ENCODE results near the gene MSI1. TPM values are rescaled to one million over a fixed set of nuclear protein-coding genes. Genes with fewer than 3 reads are reported as not detected.

MSI1 gene
- total RNA-seq, 1 donor from 2014 or later, result 127 TPM

GRCh38 chr12:120403869-120404268 is 34.9 kb upstream of the MSI1 start:
- no peak for DNase-seq (ENCODE audit: low spot score, unreplicated experiment)
- Mint-ChIP-seq H3K27me3 (no peaks in the 10 kb centered on the region), H3K4me3 (ENCODE audit: low read depth) (no peak overlapping the region), H3K4me1 (ENCODE audit: low read depth) (peaks cover 12% of the 10 kb centered on the region), H3K36me3 (ENCODE audit: insufficient read depth) (no peaks in the 10 kb centered on the region), H3K9me3 (ENCODE audit: low read depth) (no peaks in the 10 kb centered on the region), H3K27ac (no peak overlapping the region)
- TF ChIP-seq CTCF (IDR thresholded peaks at IDR 0.05; ENCODE audit: unreplicated experiment), result no peak

GRCh38 chr12:120402217-120402616 is 33.3 kb upstream of the MSI1 start:
- H3K4me1 Mint-ChIP-seq (ENCODE audit: low read depth), result peaks cover 16% of the 10 kb centered on the region

DNA sequence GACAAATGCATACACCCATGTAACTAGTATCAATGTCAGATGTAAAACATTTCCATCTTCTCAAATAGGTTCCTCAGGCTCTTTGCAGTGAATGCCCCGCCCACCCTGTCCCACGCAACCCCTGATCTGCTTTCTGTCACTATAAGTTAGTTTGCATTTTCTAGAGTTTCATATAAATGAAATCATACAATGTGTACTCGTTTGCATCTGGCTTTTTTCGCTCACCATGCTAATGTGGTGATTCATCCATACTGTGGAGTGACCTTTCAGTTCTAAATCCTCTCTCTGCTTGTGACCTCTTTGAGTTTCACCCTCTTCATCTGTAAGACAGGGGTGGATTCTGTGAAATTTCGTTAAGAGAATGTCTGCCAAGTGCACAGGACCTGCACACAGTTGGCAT is 30.6 kb upstream of the MSI1 start:
- Mint-ChIP-seq H3K4me1 (ENCODE audit: low read depth) (peaks cover 22% of the 10 kb centered on the region), H3K4me3 (ENCODE audit: low read depth) (no peak overlapping the region)
- TF ChIP-seq CTCF (IDR thresholded peaks at IDR 0.05; ENCODE audit: unreplicated experiment), result no peak

More at GRCh38 chr12:120402217-120402616, 33.3 kb upstream of the MSI1 start:
- no peaks in the 10 kb centered on the region for H3K36me3 Mint-ChIP-seq (ENCODE audit: insufficient read depth)
- no peak for TF ChIP-seq CTCF (IDR thresholded peaks at IDR 0.05; ENCODE audit: unreplicated experiment)
- H3K4me3 Mint-ChIP-seq (ENCODE audit: low read depth), result no peak overlapping the region
- no peaks in the 10 kb centered on the region for H3K27me3 Mint-ChIP-seq
- H3K9me3 Mint-ChIP-seq (ENCODE audit: low read depth), result no peaks in the 10 kb centered on the region
- peak overlapping the region; percentile 49 for H3K27ac Mint-ChIP-seq
- no peak for DNase-seq (ENCODE audit: low spot score, unreplicated experiment)

GRCh38 chr12:120397824-120398540 is 29.0 kb upstream of the MSI1 start:
- no peak for TF ChIP-seq CTCF (IDR thresholded peaks at IDR 0.05; ENCODE audit: unreplicated experiment)
- DNase-seq (ENCODE audit: low spot score, unreplicated experiment), result peak; percentile 64
- H3K9me3 Mint-ChIP-seq (ENCODE audit: low read depth), result no peaks in the 10 kb centered on the region
- H3K27ac Mint-ChIP-seq, result peak overlapping the region; percentile 93
- no peaks in the 10 kb centered on the region for H3K36me3 Mint-ChIP-seq (ENCODE audit: insufficient read depth)
- H3K27me3 Mint-ChIP-seq, result no peaks in the 10 kb centered on the region
- H3K4me3 Mint-ChIP-seq (ENCODE audit: low read depth), result peak overlapping the region; percentile 41
- peaks cover 22% of the 10 kb centered on the region for H3K4me1 Mint-ChIP-seq (ENCODE audit: low read depth)

More for the DNA sequence above, 30.6 kb upstream of the MSI1 start:
- Mint-ChIP-seq H3K27ac (no peak overlapping the region), H3K36me3 (ENCODE audit: insufficient read depth) (no peaks in the 10 kb centered on the region), H3K27me3 (no peaks in the 10 kb centered on the region), H3K9me3 (ENCODE audit: low read depth) (no peaks in the 10 kb centered on the region)
- no peak for DNase-seq (ENCODE audit: low spot score, unreplicated experiment)

DNA sequence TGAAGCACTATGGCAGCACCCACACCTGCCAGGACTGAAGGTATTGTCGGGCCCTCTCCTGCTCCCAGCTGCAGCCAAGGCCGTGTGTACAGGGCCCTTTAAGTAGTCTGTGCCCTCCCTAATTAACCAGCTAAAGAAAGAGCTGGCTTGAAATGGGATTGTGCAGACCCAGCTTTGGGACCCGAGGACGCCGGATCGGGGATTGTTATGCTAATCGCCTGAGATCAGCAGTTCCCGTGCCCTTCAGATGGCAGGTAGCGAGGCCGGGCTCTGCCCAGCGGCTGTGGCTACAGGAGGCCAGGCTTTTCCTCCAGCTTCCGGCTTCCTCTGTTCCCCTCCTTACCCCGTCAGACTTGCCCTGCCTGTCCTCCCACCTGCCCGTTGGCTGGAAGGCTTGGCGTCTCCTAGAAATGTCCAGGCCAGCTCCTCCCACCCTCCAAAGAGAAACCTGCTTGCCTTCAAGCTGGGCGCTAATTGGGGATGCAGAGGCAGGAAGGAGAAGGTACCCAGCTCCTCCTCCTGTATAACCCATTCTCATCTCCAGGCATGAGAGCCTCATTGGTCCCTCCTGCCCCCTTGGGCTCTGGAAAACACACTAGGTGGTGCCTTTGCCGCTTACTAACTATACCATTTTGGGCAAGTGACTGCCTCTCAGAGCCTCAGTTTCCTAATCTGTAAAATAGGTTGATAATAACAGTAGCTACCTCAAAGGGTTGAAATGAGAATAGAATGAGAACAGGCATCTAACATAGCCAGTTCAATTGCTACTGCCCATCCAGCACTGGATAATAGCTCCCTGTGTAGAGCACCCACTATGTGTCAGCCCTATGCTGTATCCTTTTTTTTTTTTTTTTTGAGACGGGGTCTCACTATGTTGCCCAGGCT is 25.8 kb upstream of the MSI1 start:
- H3K9me3 Mint-ChIP-seq (ENCODE audit: low read depth), result no peaks in the 10 kb centered on the region
- no peak for TF ChIP-seq CTCF (IDR thresholded peaks at IDR 0.05; ENCODE audit: unreplicated experiment)
- H3K36me3 Mint-ChIP-seq (ENCODE audit: insufficient read depth), result no peaks in the 10 kb centered on the region
- H3K4me1 Mint-ChIP-seq (ENCODE audit: low read depth), result peaks cover 15% of the 10 kb centered on the region
- H3K4me3 Mint-ChIP-seq (ENCODE audit: low read depth), result peak overlapping the region; percentile 14
- peak overlapping the region; percentile 92 for H3K27ac Mint-ChIP-seq
- peak; percentile 18 for DNase-seq (ENCODE audit: low spot score, unreplicated experiment)
- H3K27me3 Mint-ChIP-seq, result no peaks in the 10 kb centered on the region

Data from progenitor cell of endocrine pancreas (in vitro differentiated cells).